ENCODE results near the gene SMC1A.
A peak's percentile ranks its signal among the peaks of the same experiment; 100 is the strongest.
"Not testable (repeated sequence)": the region's sequence is repeated elsewhere in the genome, so short reads cannot be mapped to it uniquely, and the experiment has no call there.

The SMC1A gene

GRCh38 chrX:53421772-53422085, 725 bp downstream of the SMC1A start:
- no peak for DNase-seq (ENCODE audit: low spot score)

GRCh38 chrX:53421125-53421524, 1.3 kb downstream of the SMC1A start:
- no peak for DNase-seq (ENCODE audit: low spot score)

GRCh38 chrX:53420351-53420750, 2.1 kb downstream of the SMC1A start:
- DNase-seq (ENCODE audit: low spot score): not testable (repeated sequence)

GRCh38 chrX:53412446-53412845, 10.0 kb downstream of the SMC1A start:
- no peak for DNase-seq (ENCODE audit: low spot score)

- no peak for DNase-seq (ENCODE audit: low spot score)
Observed at GRCh38 chrX:53403535-53403934, 18.9 kb downstream of the SMC1A start.

- DNase-seq (ENCODE audit: low spot score): no peak
Observed at GRCh38 chrX:53398216-53398615, 24.2 kb downstream of the SMC1A start.

- no peak for DNase-seq (ENCODE audit: low spot score)
Observed at GRCh38 chrX:53395605-53396298, 26.7 kb downstream of the SMC1A start.

GRCh38 chrX:53383376-53384076, 38.9 kb downstream of the SMC1A start:
- no peak for DNase-seq (ENCODE audit: low spot score)

- DNase-seq (ENCODE audit: low spot score): no peak
Observed at GRCh38 chrX:53379747-53380146, 42.7 kb downstream of the SMC1A start.

- no peak for DNase-seq (ENCODE audit: low spot score)
Observed at GRCh38 chrX:53379008-53379710, 43.3 kb downstream of the SMC1A start.

GRCh38 chrX:53377464-53377863, 45.0 kb downstream of the SMC1A start:
- DNase-seq (ENCODE audit: low spot score): no peak

- no peak for DNase-seq (ENCODE audit: low spot score)
Observed at GRCh38 chrX:53376888-53377287, 45.6 kb downstream of the SMC1A start.

GRCh38 chrX:53374923-53375322, 47.5 kb downstream of the SMC1A start:
- no peak for DNase-seq (ENCODE audit: low spot score)

- peak; percentile 4 for DNase-seq (ENCODE audit: low spot score)
Observed at GRCh38 chrX:53374222-53374820, 48.1 kb downstream of the SMC1A start.

- no peak for DNase-seq (ENCODE audit: low spot score)
Observed at GRCh38 chrX:53373307-53373706, 49.1 kb downstream of the SMC1A start.

GRCh38 chrX:53366454-53366853, 56.0 kb downstream of the SMC1A start:
- not testable (repeated sequence) for DNase-seq (ENCODE audit: low spot score)

GRCh38 chrX:53362449-53362848, 60.0 kb downstream of the SMC1A start:
- no peak for DNase-seq (ENCODE audit: low spot score)

GRCh38 chrX:53357799-53358530, 64.5 kb downstream of the SMC1A start:
- no peak for DNase-seq (ENCODE audit: low spot score)

- DNase-seq (ENCODE audit: low spot score): peak; percentile 38
Observed at GRCh38 chrX:53356186-53356585, 66.3 kb downstream of the SMC1A start.

- no peak for DNase-seq (ENCODE audit: low spot score)
Observed at GRCh38 chrX:53354669-53355068, 67.8 kb downstream of the SMC1A start.

- DNase-seq (ENCODE audit: low spot score): no peak
Observed at GRCh38 chrX:53347948-53348347, 74.5 kb downstream of the SMC1A start.
